C4-2B (cell line): ENCODE data around the gene S1PR4.

ENCODE experiments used
- CTCF ChIP-seq: fragments of 450-650 bp; conservative IDR thresholded peaks from 2 replicates; pipeline ENCODE4 v1.5.1; 2017; ENCODE audit warnings: mild to moderate bottlenecking
- ZFX ChIP-seq: fragments of 450-650 bp; IDR thresholded peaks from 2 replicates; pipeline ENCODE4 v1.6.1; 2017

DNA sequence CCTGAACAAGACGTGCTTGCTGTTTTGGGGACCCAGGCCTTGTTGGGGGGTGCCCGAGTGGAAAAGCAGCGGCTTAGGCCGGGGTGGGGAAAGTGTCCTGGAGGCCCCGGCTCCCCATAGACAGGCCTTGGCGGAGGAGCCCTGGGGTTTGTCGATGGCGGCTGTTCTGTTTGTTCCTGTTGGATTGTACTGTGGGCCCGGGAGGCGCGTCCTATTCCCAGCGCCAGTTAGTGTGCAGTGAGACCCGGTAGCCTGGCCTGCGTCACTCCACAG lies 18.3 kb downstream of the S1PR4 start:
- TF ChIP-seq CTCF (no peak), ZFX (no peak)
